ENCODE measurements around the gene MEGF11.

MEGF11 gene

GRCh38 chr15:66115568-66116206 is 137.9 kb downstream of the MEGF11 start:
- Histone ChIP-seq H3K27me3 (ENCODE audit: insufficient read depth, poor library complexity, severe bottlenecking) (peaks cover 9% of the 10 kb centered on the region), H3K4me3 (replicated peaks; ENCODE audit: insufficient read depth, low read length) (no peak overlapping the region), H3K27ac (replicated peaks) (no peak overlapping the region)
- TF ChIP-seq, protein P1, sequence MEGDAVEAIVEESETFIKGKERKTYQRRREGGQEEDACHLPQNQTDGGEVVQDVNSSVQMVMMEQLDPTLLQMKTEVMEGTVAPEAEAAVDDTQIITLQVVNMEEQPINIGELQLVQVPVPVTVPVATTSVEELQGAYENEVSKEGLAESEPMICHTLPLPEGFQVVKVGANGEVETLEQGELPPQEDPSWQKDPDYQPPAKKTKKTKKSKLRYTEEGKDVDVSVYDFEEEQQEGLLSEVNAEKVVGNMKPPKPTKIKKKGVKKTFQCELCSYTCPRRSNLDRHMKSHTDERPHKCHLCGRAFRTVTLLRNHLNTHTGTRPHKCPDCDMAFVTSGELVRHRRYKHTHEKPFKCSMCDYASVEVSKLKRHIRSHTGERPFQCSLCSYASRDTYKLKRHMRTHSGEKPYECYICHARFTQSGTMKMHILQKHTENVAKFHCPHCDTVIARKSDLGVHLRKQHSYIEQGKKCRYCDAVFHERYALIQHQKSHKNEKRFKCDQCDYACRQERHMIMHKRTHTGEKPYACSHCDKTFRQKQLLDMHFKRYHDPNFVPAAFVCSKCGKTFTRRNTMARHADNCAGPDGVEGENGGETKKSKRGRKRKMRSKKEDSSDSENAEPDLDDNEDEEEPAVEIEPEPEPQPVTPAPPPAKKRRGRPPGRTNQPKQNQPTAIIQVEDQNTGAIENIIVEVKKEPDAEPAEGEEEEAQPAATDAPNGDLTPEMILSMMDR (IDR thresholded peaks at IDR 0.05; ENCODE audit: insufficient read depth, low read length) = no peak
- TF ChIP-seq, protein P2, sequence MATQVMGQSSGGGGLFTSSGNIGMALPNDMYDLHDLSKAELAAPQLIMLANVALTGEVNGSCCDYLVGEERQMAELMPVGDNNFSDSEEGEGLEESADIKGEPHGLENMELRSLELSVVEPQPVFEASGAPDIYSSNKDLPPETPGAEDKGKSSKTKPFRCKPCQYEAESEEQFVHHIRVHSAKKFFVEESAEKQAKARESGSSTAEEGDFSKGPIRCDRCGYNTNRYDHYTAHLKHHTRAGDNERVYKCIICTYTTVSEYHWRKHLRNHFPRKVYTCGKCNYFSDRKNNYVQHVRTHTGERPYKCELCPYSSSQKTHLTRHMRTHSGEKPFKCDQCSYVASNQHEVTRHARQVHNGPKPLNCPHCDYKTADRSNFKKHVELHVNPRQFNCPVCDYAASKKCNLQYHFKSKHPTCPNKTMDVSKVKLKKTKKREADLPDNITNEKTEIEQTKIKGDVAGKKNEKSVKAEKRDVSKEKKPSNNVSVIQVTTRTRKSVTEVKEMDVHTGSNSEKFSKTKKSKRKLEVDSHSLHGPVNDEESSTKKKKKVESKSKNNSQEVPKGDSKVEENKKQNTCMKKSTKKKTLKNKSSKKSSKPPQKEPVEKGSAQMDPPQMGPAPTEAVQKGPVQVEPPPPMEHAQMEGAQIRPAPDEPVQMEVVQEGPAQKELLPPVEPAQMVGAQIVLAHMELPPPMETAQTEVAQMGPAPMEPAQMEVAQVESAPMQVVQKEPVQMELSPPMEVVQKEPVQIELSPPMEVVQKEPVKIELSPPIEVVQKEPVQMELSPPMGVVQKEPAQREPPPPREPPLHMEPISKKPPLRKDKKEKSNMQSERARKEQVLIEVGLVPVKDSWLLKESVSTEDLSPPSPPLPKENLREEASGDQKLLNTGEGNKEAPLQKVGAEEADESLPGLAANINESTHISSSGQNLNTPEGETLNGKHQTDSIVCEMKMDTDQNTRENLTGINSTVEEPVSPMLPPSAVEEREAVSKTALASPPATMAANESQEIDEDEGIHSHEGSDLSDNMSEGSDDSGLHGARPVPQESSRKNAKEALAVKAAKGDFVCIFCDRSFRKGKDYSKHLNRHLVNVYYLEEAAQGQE (IDR thresholded peaks at IDR 0.05; ENCODE audit: insufficient replicate concordance, low read depth) = no peak
- TF ChIP-seq GABPA (IDR thresholded peaks at IDR 0.05; ENCODE audit: low read depth) (no peak), SPI1 (IDR thresholded peaks at IDR 0.05; ENCODE audit: borderline replicate concordance, low read depth) (no peak), POLR2AphosphoS5 (IDR thresholded peaks at IDR 0.05; ENCODE audit: low read depth) (no peak)
- DNase-seq (ENCODE audit: low read depth in 1 of 2, low spot score in 1 of 2) = no peak

GRCh38 chr15:66114863-66115425 is 138.6 kb downstream of the MEGF11 start:
- DNase-seq (ENCODE audit: low read depth in 1 of 2, low spot score in 1 of 2) = no peak
- peaks cover 5% of the 10 kb centered on the region for H3K27me3 ChIP-seq (ENCODE audit: insufficient read depth, poor library complexity, severe bottlenecking)
- H3K27ac ChIP-seq (replicated peaks) = no peak overlapping the region
- no peak for TF ChIP-seq GABPA (IDR thresholded peaks at IDR 0.05; ENCODE audit: low read depth)
- no peak for TF ChIP-seq SPI1 (IDR thresholded peaks at IDR 0.05; ENCODE audit: borderline replicate concordance, low read depth)
- TF ChIP-seq, protein P2 (IDR thresholded peaks at IDR 0.05; ENCODE audit: insufficient replicate concordance, low read depth) = no peak
- TF ChIP-seq POLR2AphosphoS5 (IDR thresholded peaks at IDR 0.05; ENCODE audit: low read depth) = no peak
- TF ChIP-seq, protein P1 (IDR thresholded peaks at IDR 0.05; ENCODE audit: insufficient read depth, low read length) = no peak
- H3K4me3 ChIP-seq (replicated peaks; ENCODE audit: insufficient read depth, low read length) = no peak overlapping the region

GRCh38 chr15:66112388-66112787 is 141.2 kb downstream of the MEGF11 start:
- Histone ChIP-seq H3K27ac (replicated peaks) (no peak overlapping the region), H3K4me3 (replicated peaks; ENCODE audit: insufficient read depth, low read length) (no peak overlapping the region), H3K27me3 (ENCODE audit: insufficient read depth, poor library complexity, severe bottlenecking) (peaks cover 8% of the 10 kb centered on the region)
- TF ChIP-seq SPI1 (IDR thresholded peaks at IDR 0.05; ENCODE audit: borderline replicate concordance, low read depth) (no peak), GABPA (IDR thresholded peaks at IDR 0.05; ENCODE audit: low read depth) (no peak), POLR2AphosphoS5 (IDR thresholded peaks at IDR 0.05; ENCODE audit: low read depth) (no peak)
- TF ChIP-seq, protein P2 (IDR thresholded peaks at IDR 0.05; ENCODE audit: insufficient replicate concordance, low read depth) = no peak
- TF ChIP-seq, protein P1 (IDR thresholded peaks at IDR 0.05; ENCODE audit: insufficient read depth, low read length) = no peak
- no peak for DNase-seq (ENCODE audit: low read depth in 1 of 2, low spot score in 1 of 2)
